ENCODE data around the gene MTSS2.

GRCh38 chr16:70701998-70702397 lies 16.1 kb upstream of the MTSS2 start:
- TF ChIP-seq YY1 (IDR thresholded peaks at IDR 0.05; ENCODE audit: insufficient read depth, insufficient read length) (no peak), ZNF274 (IDR thresholded peaks at IDR 0.05; ENCODE audit: low read depth, low read length) (no peak), SUZ12 (IDR thresholded peaks at IDR 0.05; ENCODE audit: extremely low read depth, insufficient read depth, insufficient read length) (no peak)
